GM06990 (cell line): ENCODE measurements around the gene FGFR2.

Source experiments
- DNase-seq: peaks from one replicate; pipeline ENCODE4 v3.0.0-alpha.2; 2011; ENCODE audit not compliant: insufficient read length; ENCODE audit errors: extremely low read depth
- H3K27me3 ChIP-seq: replicated peaks from 2 replicates; pipeline ENCODE4 v1.6.0; 2011; ENCODE audit warnings: low read length; ENCODE audit not compliant: control insufficient read depth, insufficient read depth
- H3K36me3 ChIP-seq: 2 replicates; pipeline ENCODE4 v1.5.1; 2011; ENCODE audit warnings: low read length; ENCODE audit not compliant: control insufficient read depth, insufficient read depth
- H3K4me3 ChIP-seq: replicated peaks from 2 replicates; pipeline ENCODE4 v1.5.1; 2011; ENCODE audit warnings: low read depth, mild to moderate bottlenecking, control low read depth, low read length
- TF ChIP-seq, protein P1 (sequence below): IDR thresholded peaks from 2 replicates; pipeline ENCODE4 v1.5.1; 2011; ENCODE audit warnings: low read length, control low read depth, mild to moderate bottlenecking, inconsistent platforms; ENCODE audit not compliant: insufficient read depth, poor library complexity, severe bottlenecking

FGFR2 gene

DNA sequence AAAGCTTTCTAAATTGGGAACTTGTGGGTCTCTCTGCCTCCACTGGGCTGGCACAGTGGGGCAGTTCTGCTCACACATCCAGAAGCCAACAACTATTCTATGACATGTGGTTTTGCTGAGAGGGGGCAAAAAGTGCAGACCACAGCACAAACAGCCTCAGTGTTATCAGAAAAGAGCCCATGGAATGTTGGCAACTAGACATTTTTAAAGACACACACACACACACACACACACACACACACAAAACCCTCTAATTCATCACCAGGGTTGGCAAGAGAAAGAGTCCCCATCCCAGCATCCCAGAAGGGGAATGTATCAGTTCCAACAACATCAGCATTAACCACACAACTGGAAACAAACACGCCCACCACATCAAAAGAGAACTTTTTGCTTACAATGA, 117.1 kb downstream of the FGFR2 start:
- H3K36me3 ChIP-seq = no peaks in the 10 kb centered on the region
- DNase-seq = no peak
- TF ChIP-seq, protein P1, sequence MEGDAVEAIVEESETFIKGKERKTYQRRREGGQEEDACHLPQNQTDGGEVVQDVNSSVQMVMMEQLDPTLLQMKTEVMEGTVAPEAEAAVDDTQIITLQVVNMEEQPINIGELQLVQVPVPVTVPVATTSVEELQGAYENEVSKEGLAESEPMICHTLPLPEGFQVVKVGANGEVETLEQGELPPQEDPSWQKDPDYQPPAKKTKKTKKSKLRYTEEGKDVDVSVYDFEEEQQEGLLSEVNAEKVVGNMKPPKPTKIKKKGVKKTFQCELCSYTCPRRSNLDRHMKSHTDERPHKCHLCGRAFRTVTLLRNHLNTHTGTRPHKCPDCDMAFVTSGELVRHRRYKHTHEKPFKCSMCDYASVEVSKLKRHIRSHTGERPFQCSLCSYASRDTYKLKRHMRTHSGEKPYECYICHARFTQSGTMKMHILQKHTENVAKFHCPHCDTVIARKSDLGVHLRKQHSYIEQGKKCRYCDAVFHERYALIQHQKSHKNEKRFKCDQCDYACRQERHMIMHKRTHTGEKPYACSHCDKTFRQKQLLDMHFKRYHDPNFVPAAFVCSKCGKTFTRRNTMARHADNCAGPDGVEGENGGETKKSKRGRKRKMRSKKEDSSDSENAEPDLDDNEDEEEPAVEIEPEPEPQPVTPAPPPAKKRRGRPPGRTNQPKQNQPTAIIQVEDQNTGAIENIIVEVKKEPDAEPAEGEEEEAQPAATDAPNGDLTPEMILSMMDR = no peak
- no peak overlapping the region for H3K4me3 ChIP-seq
- no peaks in the 10 kb centered on the region; the same call in 1 of the 2 replicates for H3K27me3 ChIP-seq

DNA sequence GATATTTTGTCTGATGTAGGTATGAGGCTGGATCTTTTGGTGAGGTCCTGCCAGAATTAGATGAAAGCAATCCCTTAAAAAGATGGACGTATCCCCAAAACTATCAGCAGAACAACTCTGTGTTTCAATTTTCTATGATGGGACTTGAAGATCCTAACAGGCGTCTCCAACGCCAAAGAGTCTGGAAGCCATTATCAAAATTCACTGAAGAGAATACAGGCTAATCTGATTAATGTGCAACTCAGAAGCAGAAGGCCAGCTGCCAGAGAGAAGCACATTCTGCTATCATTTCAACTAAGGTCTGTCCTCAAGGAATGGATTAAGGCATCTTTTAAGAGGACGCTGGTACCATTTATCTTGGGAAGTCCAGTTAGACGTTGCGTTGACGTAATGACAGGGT, 119.7 kb downstream of the FGFR2 start:
- DNase-seq = no peak
- Histone ChIP-seq H3K36me3 (no peaks in the 10 kb centered on the region), H3K4me3 (no peak overlapping the region), H3K27me3 (no peaks in the 10 kb centered on the region)
- TF ChIP-seq, protein P1 = no peak

DNA sequence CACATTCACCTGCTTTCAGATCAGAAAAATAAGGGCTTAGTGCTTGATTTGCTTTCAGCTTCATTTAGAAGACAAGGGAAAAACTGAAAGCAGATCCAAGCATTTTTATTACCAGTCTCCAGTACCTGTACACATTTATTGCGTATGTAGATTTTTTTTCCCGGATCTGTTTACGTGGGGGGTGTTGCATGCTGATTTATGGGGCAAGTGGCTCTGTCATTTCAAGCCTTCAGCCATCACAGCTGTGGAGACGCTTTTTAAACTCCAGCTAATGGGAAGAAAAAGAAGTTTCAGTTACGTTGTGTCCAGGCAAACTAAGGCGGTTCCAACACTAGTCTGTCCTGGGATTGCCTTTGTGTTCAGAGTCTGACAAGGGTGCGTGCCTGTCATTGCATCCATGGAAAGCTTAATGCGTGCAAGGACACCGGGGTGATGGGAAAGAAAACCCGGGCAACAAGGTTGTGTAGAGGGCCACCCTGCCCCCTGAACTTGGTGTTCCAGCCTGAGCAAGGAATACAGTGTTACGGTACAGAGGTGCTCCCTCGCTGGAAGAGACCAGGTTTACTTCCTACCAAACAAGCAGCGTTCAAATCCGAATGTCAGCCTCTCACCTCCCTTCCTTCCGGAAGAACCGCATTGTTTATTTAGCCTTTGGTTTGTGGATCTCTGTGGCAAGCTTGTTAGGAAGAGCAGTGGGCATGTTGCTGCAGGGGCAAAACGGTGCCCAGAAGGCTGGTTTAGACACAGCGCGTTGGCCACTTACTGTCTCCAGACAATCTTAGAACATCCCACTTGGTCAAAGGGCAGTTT, 128.2 kb downstream of the FGFR2 start:
- TF ChIP-seq, protein P1 = no peak
- no peak overlapping the region for H3K4me3 ChIP-seq
- H3K27me3 ChIP-seq = no peaks in the 10 kb centered on the region

DNA sequence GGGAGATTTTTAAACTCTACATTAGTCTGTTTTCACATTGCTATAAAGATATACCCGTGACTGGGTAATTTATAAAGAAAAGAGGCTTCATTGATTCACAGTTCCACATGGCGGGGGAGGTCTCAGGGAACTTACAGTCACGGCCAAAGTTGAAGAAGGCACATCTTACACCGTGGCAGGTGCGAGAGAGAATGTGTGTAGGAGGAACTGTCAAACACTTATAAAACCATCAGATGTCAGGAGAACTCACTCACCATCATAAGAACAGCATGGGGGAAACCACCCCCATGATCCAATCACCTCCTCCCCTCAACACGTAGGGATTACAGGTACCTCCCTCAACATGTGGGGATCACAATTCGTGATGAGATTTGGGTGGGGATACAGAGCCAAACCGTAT, 129.5 kb downstream of the FGFR2 start:
- Histone ChIP-seq H3K4me3 (no peak overlapping the region), H3K27me3 (no peaks in the 10 kb centered on the region), H3K36me3 (no peaks in the 10 kb centered on the region)
- TF ChIP-seq, protein P1 = no peak
- DNase-seq = no peak

More for the DNA sequence above, 128.2 kb downstream of the FGFR2 start:
- H3K36me3 ChIP-seq = no peaks in the 10 kb centered on the region
- DNase-seq = no peak

DNA sequence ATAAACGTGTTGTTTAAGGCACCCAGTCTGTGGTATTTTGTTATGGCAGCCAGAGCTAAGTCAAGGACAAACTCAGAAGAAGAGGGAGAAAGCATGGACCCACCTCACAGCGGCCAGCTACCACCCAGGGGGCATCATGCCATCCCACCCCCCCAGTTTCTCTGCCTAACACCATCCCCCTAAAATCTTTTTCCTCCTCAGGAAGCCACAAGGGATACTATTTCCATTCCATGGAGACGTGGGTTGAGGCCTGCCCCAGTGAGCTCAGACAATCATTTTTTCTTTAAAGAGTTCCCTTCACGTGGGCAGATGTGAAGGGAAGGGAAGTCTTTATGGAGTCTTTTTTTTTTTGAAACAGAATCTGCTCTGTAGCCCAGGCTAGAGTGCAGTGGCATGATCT, 131.8 kb downstream of the FGFR2 start:
- no peak overlapping the region for H3K4me3 ChIP-seq
- TF ChIP-seq, protein P1 = no peak
- DNase-seq = no peak
- no peaks in the 10 kb centered on the region for H3K36me3 ChIP-seq
- H3K27me3 ChIP-seq = no peaks in the 10 kb centered on the region
